ENCODE results near the gene FHIT.

Gene FHIT

DNA sequence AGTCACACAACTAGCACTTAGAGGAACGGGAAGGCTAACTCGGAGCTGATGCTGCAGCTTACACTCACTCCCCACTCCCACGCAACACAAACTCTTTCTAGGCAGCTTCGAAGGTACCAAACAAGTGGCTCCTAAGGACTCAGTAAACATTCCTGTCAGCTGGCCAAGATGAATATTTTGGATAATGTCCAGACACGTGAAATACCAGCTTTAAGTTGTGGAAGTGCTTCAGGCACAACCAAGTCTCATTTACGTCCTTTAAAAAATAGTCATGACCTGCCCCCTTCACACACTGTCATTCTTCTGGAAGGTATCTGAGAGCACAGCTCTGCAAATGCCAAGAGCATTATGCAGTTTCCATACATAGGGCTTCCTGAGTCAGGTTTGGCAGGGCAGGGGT, 1195.5 kb downstream of the FHIT start:
- DNase-seq: no peak

DNA sequence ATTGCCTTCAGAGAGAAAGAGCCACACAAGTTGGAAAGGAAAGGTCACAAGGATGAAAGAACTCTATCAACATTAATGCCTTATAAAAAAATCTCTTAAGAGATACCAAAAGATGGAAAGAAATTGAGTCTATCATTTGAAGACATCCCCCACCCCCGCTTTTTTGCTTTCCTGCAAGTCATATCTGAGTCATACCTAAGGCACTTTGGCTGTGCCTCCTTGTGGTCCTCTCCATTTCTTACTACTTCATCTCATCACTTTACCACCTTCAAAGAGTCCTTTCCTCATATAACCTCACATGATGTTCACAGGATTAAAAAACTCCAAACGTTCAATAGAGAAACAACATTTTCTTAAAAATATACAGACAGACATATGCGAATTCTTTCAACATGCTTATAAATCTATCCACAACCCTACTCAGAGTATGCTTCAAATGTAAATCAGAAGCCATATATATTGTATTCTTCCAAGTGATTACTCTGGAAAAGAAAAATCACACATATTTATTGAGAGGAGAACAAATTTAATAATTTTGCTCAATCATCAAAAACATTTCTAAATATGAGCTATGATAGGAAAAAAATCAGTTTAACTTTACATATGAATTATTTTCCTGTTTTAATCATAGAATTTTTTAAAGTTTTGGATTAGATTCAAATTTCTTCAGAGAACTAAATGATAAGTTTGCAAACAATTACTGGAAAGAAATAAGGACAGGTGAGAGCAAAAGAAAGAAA, 1197.6 kb downstream of the FHIT start:
- peak; percentile 21 for DNase-seq

- DNase-seq: peak; percentile 16
These were observed 1202.8 kb downstream of the FHIT start for GRCh38 chr3:60048447-60048848.

DNA sequence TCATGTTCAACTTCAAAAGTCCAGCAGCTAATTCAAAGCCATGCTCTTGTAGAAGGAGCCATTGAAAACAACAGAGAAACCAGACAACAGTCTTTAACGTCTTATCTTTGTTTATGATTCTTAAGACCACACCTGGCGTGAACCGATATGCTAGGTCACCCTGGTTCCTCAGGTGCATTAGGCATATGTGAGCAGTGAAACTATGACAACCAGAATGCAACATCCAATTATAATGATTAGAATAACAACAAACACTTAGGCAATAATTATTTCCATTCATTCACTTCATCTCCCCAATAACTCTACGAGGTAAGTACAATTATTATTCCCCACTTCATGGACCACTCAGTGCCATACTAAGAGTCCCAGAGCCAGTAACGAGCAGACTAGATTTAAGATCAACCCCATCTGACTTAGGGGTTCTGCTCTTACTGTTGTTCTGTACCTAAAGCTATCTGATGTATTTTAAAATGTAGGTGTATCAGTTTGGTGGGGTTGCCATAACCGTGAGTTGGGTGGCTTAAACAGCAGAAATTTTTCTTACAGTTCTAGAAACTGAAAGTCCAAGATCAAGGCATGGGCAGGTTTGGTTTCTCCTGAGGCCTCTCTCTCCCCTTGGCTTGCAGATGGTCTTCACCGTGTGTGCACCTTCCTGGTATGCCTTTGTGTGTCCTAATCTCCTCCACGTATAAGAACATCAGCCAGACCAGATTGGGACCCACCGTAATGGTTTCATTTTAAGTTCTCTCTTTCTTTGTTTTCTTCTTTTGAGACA, 1203.6 kb downstream of the FHIT start:
- no peak for DNase-seq

- no peak for DNase-seq
These were observed 1205.0 kb downstream of the FHIT start for GRCh38 chr3:60046210-60046609.

GRCh38 chr3:60045686-60046085, 1205.6 kb downstream of the FHIT start:
- DNase-seq: no peak

DNA sequence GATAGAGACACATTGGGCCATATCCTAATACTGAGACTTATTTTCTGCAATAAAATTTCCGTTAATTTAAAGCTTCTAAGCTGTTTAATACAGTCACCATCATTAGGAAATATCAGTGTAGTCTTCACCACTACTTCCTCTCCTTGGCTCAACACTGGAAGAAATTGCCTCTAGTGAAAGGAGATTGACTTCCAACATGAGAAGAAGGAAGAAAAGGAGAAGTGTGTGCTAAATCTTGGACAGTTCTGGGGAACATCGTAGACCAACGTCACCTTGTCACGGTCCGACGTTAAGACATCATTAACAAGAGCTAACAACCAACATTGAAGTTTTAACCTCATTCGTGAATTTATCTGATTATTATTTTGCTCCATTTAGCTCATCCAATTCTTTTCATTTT, 1214.4 kb downstream of the FHIT start:
- DNase-seq: no peak

- no peak for DNase-seq
These were observed 1217.3 kb downstream of the FHIT start for GRCh38 chr3:60033901-60034453.

- DNase-seq: no peak
These were observed 1220.3 kb downstream of the FHIT start for GRCh38 chr3:60030982-60031381.

DNA sequence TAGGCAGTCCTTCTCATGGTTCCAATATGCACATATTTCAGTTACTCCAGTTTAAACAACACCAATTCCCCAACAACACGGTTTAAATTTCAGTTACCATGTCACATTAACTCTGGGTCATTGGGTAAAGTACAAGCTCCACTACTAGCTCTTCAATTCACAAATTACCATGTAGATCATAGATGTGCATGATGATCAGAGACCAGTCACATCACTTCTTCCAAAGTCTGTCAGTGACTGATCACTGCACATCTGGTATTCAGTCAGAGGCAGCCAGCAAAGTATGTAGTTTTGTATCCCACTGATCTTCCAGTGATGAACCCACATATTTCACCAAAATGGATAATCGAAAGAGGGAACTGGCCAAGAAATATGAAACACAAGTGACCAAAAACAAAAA, 1223.0 kb downstream of the FHIT start:
- DNase-seq: no peak

- no peak for DNase-seq
These were observed 1223.9 kb downstream of the FHIT start for GRCh38 chr3:60027335-60027734.

GRCh38 chr3:60025096-60026050, 1225.9 kb downstream of the FHIT start:
- no peak for DNase-seq

GRCh38 chr3:60024400-60024799, 1226.9 kb downstream of the FHIT start:
- DNase-seq: no peak

DNA sequence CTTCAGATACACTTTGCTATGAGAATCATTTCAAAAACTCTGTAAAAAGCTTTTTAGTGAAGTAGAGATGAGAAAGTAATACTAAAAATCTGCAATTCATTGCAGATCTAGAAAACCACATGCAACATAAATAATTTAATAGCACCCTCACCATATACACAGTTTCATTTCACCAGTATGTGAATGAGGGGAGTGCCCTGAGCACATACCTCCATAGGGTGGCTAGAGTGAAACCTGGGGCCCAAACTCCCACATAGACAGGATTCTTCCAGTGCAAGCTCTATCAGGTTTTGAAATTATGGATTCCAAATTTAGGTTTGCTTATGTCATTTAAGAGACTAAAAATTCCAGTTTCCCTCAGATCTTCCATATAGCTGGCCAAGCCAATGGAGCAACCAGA, 1228.1 kb downstream of the FHIT start:
- no peak for DNase-seq

DNA sequence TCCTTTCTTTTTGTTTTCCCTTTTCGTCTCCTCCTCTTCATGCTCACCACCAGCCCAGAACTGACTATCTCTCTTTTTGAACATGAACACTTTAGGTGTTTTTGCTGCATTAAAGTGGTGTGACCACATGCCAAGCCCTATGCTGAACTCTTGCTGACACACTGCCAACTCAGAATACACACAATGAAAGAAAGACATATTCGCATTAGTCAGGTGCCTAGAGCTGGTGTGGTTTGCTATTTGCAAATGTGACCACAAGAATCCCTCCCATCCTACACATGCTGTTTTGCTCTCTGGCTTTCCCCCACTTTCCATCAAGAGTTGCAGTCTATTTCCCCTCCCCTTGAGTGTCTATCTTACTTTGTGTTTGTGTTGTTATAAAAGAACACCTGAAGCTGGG, 1233.6 kb downstream of the FHIT start:
- peak; percentile 26 for DNase-seq

DNA sequence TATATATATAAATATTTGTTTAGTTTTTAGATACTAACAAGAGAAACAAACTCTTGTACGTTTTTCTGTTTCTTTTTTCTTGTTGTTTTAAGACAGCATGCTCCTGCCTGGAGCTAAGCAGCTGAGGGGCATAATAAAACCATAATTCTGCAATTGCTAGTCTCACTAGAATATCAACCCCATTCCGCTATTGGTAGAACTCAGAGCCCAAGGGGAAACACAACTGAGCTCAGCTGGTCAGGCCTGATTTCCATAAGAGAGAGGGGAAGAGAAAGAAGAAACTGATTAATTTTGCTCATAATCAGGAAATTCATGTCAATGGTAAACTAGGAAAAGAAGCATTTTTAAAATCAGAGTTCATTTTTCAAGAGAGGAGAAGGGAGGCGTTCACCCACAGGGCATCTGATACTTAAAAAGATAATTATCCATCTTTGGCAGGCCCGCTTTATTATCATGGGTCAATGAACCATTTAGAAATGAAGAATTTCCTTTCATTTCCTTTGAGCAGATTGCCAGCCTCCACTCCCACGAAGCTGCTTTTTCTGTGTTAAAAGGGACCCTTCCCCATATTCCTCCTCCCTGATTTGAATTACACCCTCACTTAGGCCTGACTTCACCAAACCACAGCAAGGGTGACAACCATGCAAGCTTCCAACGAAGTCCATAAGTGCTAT, 1236.1 kb downstream of the FHIT start:
- no peak for DNase-seq

DNA sequence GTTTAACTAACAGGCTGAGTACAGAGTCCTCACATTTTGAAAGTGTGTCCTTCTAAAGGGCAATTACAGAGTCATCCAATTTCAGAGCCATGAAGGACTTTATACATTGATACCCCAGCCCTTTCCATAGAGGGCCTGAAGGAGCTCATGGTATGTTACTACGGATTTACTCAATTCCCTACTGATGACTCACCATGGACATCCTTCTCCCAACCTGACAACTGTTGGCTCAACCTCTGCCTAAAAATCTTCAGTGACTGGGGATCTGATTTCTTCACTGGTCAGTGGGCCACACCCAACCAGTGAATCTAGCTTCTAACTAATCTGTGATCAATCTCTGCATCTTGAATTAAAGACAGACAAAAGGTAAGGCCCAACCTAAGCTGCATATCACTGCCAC, 1238.0 kb downstream of the FHIT start:
- no peak for DNase-seq

- no peak for DNase-seq
These were observed 1240.0 kb downstream of the FHIT start for GRCh38 chr3:60011218-60011617.

DNA sequence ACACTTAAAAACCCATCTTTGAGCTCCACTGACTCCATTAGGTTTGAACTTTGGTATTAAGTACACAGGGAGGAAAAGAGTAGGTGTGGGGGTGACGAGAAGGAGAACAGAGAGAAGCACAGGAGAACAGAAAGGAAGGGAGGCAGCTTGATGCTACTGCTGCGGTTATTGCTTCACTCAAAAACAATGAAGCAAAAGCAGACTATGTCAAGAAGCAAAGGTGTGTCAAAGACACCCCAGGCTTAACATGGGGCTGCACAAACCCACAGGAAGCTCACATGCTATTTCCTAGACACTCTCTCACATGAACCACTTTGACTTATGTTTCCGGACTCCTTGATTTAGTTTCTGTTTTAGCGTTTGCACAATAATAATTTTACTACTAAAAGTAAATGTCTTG, 1240.5 kb downstream of the FHIT start:
- peak; percentile 48 for DNase-seq

- no peak for DNase-seq
These were observed 1241.2 kb downstream of the FHIT start for GRCh38 chr3:60009931-60010478.

GRCh38 chr3:60001369-60001768, 1249.9 kb downstream of the FHIT start:
- no peak for DNase-seq

Data from activated CD4-positive, alpha-beta T cell treated with anti-CD3 and anti-CD28 coated beads, Interleukin-2, amount 50 U/mL, for 1 hour (primary cell).